ENCODE data around the gene CARM1.

The CARM1 gene

DNA sequence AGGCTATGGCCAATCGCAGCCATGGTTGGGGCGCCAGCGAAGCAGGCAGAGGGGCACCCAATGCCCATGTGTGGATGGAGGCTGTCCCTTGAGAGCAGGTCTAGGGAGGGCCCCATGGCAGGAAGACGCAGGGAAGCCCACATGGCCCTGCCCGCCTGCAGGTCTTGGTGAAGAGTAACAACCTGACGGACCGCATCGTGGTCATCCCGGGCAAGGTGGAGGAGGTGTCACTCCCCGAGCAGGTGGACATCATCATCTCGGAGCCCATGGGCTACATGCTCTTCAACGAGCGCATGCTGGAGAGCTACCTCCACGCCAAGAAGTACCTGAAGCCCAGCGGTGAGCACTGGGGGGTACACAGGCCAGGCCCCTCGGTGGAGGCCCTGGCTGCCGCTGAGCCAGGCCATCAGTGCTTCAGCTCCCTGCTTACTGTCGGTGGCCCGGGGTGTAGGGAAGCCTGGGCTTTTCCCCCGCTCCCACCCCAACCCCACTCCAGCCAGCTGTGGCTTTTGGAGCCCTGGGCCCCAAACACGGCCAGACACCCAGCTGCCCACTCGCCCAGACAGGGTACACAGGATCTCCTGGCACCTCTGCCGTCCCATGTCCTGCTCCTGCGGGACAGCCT, 42.5 kb downstream of the CARM1 start:
- TF ChIP-seq, protein P1, sequence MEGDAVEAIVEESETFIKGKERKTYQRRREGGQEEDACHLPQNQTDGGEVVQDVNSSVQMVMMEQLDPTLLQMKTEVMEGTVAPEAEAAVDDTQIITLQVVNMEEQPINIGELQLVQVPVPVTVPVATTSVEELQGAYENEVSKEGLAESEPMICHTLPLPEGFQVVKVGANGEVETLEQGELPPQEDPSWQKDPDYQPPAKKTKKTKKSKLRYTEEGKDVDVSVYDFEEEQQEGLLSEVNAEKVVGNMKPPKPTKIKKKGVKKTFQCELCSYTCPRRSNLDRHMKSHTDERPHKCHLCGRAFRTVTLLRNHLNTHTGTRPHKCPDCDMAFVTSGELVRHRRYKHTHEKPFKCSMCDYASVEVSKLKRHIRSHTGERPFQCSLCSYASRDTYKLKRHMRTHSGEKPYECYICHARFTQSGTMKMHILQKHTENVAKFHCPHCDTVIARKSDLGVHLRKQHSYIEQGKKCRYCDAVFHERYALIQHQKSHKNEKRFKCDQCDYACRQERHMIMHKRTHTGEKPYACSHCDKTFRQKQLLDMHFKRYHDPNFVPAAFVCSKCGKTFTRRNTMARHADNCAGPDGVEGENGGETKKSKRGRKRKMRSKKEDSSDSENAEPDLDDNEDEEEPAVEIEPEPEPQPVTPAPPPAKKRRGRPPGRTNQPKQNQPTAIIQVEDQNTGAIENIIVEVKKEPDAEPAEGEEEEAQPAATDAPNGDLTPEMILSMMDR (conservative IDR thresholded peaks at IDR 0.05; ENCODE audit: low read length), result no peak

DNA sequence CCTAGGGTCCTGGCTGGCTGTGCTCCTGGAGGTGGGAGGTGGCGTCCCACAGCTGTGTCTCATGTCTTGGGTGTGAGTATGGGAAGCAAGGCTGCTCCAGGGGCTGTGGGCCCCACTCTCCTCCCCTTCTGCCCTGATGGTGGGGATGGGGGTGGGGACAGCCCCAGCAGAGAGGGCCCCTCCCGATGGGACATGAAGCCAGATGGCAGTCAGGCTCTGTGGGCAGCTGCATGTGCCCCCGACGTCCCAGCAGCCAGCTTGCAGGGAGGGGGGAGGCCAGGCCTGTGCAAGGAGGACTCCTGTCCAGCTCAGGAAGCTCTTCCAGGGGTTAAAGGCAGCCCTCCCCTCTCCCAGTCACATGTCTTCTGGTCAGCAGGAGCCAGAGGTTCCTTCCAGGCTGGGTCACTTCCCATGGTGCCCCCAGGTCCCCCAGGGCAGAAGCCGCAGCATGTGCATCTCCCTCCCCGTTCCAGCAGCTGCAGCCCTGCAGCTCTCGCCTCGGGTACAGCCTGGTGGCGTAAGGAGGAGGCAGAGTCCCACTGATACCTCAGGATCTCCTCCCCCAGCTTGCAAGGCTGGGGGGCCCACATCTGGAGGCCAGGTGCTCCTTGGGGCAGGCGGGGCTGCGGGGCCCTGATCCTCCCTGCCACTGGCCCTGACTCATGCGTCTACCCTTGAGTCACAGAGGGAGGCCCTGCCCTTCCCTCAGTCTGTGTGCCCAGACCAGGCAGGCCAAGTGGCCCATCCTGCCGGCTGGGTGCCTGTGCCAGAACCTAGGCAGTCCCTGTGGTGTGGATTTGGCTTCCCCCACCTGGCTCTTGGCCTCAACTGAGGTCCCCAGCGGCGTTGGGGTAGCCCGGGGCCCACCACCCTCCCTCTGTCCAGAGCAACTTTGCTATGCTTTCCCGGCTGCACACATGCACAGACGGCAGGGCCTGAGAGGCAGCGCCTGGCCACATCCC, 44.1 kb downstream of the CARM1 start:
- TF ChIP-seq, protein P1 (conservative IDR thresholded peaks at IDR 0.05; ENCODE audit: low read length), result peak; percentile 61
- peak overlapping the region; percentile 7; the same call in 1 of the 2 replicates for H3K4me3 ChIP-seq (ENCODE audit: low read length)
- DNase-seq (ENCODE audit: low read depth), result peak; percentile 97

More for the DNA sequence above, 42.5 kb downstream of the CARM1 start:
- H3K4me3 ChIP-seq (ENCODE audit: low read length), result no peak overlapping the region
- DNase-seq (ENCODE audit: low read depth), result no peak

DNA sequence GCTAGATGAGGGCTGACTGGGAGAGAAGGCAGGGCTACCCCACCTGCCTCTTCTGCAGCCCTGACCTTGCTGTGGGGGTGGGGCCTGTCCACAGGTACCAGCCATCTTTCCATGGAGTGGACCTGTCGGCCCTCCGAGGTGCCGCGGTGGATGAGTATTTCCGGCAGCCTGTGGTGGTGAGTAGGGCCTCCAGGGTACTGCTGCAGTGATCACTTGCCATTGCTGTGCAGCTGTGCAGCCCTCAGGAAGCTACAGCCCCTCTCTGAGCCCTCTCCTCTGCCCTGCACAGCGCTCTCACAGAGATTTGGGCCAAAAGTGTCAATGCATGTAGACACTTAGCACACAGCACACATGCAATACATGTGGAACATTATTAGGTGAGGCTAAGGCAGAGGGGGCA, 45.2 kb downstream of the CARM1 start:
- TF ChIP-seq, protein P1 (conservative IDR thresholded peaks at IDR 0.05; ENCODE audit: low read length), result no peak
- DNase-seq (ENCODE audit: low read depth), result no peak
- H3K4me3 ChIP-seq (ENCODE audit: low read length), result no peak overlapping the region

DNA sequence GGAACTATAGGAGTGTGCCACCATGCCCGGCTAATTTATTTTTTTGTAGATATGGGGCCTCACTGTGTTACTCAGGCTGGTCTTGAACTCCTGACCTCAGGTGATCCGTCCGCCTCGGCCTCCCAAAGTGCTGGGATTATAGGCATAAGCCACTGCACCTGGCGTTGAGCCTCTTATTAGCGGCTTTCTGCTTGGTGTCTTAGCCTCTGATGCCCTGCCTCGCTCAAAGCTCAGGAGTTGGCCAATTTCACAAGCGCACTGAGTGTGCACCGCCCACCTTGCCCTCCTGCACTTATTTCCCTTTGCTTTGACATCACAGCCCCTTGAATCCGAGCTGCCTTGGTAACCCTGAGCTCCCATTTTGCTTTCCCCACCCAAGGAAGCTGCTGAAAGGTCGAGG, 47.0 kb downstream of the CARM1 start:
- no peak for DNase-seq (ENCODE audit: low read depth)
- no peak overlapping the region for H3K4me3 ChIP-seq (ENCODE audit: low read length)
- TF ChIP-seq, protein P1 (conservative IDR thresholded peaks at IDR 0.05; ENCODE audit: low read length), result no peak

DNA sequence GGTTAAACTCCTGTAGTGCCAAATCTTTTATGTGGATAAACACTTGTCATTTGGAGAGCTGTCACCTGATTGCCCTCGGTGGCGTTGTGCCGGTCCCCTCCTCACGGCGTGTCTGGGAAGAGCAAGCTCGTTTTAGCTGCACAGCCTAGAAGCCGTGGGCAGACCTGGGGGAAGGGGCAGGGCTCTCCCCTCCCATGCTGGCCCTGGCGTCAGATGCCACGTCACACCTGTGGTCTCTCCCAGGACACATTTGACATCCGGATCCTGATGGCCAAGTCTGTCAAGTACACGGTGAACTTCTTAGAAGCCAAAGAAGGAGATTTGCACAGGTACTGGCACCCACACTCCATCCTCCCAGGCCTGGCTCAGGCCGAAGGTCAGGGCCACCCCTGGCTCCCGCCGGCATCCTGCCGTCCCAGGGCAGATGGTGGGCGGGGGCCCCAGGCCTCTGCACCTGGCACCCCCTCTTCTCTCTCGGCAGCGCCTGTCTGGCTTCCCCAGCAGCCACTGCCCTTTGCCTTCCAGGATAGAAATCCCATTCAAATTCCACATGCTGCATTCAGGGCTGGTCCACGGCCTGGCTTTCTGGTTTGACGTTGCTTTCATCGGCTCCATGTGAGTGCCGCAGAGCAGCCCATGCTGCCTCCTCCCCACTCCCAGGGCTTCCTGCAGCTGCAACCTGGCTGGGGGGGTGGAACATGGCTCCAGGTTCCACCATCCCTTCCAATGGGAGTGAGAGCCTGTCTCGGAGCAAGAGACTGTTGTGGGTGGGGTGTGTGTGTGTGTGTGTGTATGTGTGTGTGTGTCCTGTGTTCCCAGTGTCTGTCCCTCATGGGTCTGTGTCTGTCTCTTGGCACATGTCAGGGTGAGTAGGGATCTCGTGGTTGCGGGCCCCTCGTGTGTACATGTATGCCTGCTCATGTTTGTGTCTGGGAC, 48.3 kb downstream of the CARM1 start:
- no peak for DNase-seq (ENCODE audit: low read depth)
- TF ChIP-seq, protein P1 (conservative IDR thresholded peaks at IDR 0.05; ENCODE audit: low read length), result no peak
- no peak overlapping the region for H3K4me3 ChIP-seq (ENCODE audit: low read length)

DNA sequence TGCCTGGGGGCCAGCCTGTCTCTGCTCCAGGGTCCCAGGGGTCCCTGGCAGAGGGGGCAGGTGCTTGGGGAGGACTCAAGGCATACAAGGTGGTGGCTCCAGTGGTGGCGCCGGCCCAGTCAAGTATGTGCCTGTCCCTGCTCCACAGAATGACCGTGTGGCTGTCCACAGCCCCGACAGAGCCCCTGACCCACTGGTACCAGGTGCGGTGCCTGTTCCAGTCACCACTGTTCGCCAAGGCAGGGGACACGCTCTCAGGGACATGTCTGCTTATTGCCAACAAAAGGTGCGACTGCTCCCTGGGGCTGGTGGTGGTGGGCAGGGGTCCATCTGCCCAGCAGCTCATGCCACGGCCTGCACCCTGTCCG, 48.9 kb downstream of the CARM1 start:
- no peak overlapping the region for H3K4me3 ChIP-seq (ENCODE audit: low read length)
- TF ChIP-seq, protein P1 (conservative IDR thresholded peaks at IDR 0.05; ENCODE audit: low read length), result no peak
- DNase-seq (ENCODE audit: low read depth), result no peak

Measured in AG10803 (cell line).